ENCODE data around the gene IL17RD.

IL17RD gene

GRCh38 chr3:57131210-57131588, 34.0 kb downstream of the IL17RD start:
- intact Hi-C loops (cut with micrococcal nuclease): no loop called here
- H3K4me1 Mint-ChIP-seq (ENCODE audit: low read depth): no peaks in the 10 kb centered on the region
- no peaks in the 10 kb centered on the region for H3K36me3 Mint-ChIP-seq (ENCODE audit: low read depth)
- peaks cover 2% of the 10 kb centered on the region for H3K27me3 Mint-ChIP-seq
- no peaks in the 10 kb centered on the region for H3K9me3 Mint-ChIP-seq
- H3K4me3 Mint-ChIP-seq: no peak overlapping the region
- H3K27ac Mint-ChIP-seq: no peak overlapping the region

- Mint-ChIP-seq H3K27ac (no peak overlapping the region), H3K4me3 (no peak overlapping the region), H3K36me3 (ENCODE audit: low read depth) (no peaks in the 10 kb centered on the region), H3K27me3 (peaks cover 2% of the 10 kb centered on the region), H3K9me3 (no peaks in the 10 kb centered on the region), H3K4me1 (ENCODE audit: low read depth) (no peaks in the 10 kb centered on the region)
- intact Hi-C loops (cut with micrococcal nuclease): no loop called here
Observed at GRCh38 chr3:57130571-57131209, 34.5 kb downstream of the IL17RD start.

- Mint-ChIP-seq H3K27ac (no peak overlapping the region), H3K4me1 (ENCODE audit: low read depth) (no peaks in the 10 kb centered on the region), H3K9me3 (no peaks in the 10 kb centered on the region), H3K27me3 (peaks cover 3% of the 10 kb centered on the region), H3K36me3 (ENCODE audit: low read depth) (no peaks in the 10 kb centered on the region), H3K4me3 (no peak overlapping the region)
- intact Hi-C loops (cut with micrococcal nuclease): no loop called here
Observed at GRCh38 chr3:57128826-57129667, 36.1 kb downstream of the IL17RD start.

- no peaks in the 10 kb centered on the region for H3K36me3 Mint-ChIP-seq (ENCODE audit: low read depth)
- intact Hi-C loops (cut with micrococcal nuclease): no loop called here
- H3K27ac Mint-ChIP-seq: no peak overlapping the region
- no peak overlapping the region for H3K4me3 Mint-ChIP-seq
- H3K27me3 Mint-ChIP-seq: peaks cover 3% of the 10 kb centered on the region
- no peaks in the 10 kb centered on the region for H3K4me1 Mint-ChIP-seq (ENCODE audit: low read depth)
- H3K9me3 Mint-ChIP-seq: no peaks in the 10 kb centered on the region
Observed at GRCh38 chr3:57127891-57128518, 37.1 kb downstream of the IL17RD start.

- no peak overlapping the region for H3K4me3 Mint-ChIP-seq
- intact Hi-C loops (cut with micrococcal nuclease): no loop called here
- no peaks in the 10 kb centered on the region for H3K36me3 Mint-ChIP-seq (ENCODE audit: low read depth)
- H3K27ac Mint-ChIP-seq: no peak overlapping the region
- no peaks in the 10 kb centered on the region for H3K4me1 Mint-ChIP-seq (ENCODE audit: low read depth)
- no peaks in the 10 kb centered on the region for H3K9me3 Mint-ChIP-seq
- H3K27me3 Mint-ChIP-seq: peaks cover 6% of the 10 kb centered on the region
Observed at GRCh38 chr3:57126244-57126643, 38.9 kb downstream of the IL17RD start.

GRCh38 chr3:57120451-57121174, 44.5 kb downstream of the IL17RD start:
- Mint-ChIP-seq H3K27me3 (peaks cover 5% of the 10 kb centered on the region), H3K9me3 (no peaks in the 10 kb centered on the region), H3K27ac (no peak overlapping the region), H3K36me3 (ENCODE audit: low read depth) (no peaks in the 10 kb centered on the region), H3K4me3 (no peak overlapping the region), H3K4me1 (ENCODE audit: low read depth) (no peaks in the 10 kb centered on the region)
- intact Hi-C loops (cut with micrococcal nuclease): no loop called here

- intact Hi-C loops (cut with micrococcal nuclease): no loop called here
- Mint-ChIP-seq H3K4me1 (ENCODE audit: low read depth) (no peaks in the 10 kb centered on the region), H3K27me3 (peaks cover 3% of the 10 kb centered on the region), H3K4me3 (no peak overlapping the region), H3K27ac (no peak overlapping the region), H3K9me3 (no peaks in the 10 kb centered on the region), H3K36me3 (ENCODE audit: low read depth) (no peaks in the 10 kb centered on the region)
Observed at GRCh38 chr3:57120040-57120439, 45.1 kb downstream of the IL17RD start.

GRCh38 chr3:57118254-57118653, 46.9 kb downstream of the IL17RD start:
- H3K27me3 Mint-ChIP-seq: peaks cover 3% of the 10 kb centered on the region
- H3K4me1 Mint-ChIP-seq (ENCODE audit: low read depth): no peaks in the 10 kb centered on the region
- H3K9me3 Mint-ChIP-seq: no peaks in the 10 kb centered on the region

GRCh38 chr3:57116501-57116900, 48.7 kb downstream of the IL17RD start:
- H3K4me1 Mint-ChIP-seq (ENCODE audit: low read depth): no peaks in the 10 kb centered on the region
- no peaks in the 10 kb centered on the region for H3K36me3 Mint-ChIP-seq (ENCODE audit: low read depth)
- peaks cover 1% of the 10 kb centered on the region for H3K27me3 Mint-ChIP-seq
- intact Hi-C loops (cut with micrococcal nuclease): no loop called here
- H3K4me3 Mint-ChIP-seq: no peak overlapping the region
- H3K9me3 Mint-ChIP-seq: no peaks in the 10 kb centered on the region
- H3K27ac Mint-ChIP-seq: no peak overlapping the region

More at GRCh38 chr3:57118254-57118653, 46.9 kb downstream of the IL17RD start:
- intact Hi-C loops (cut with micrococcal nuclease): no loop called here
- Mint-ChIP-seq H3K27ac (no peak overlapping the region), H3K4me3 (no peak overlapping the region), H3K36me3 (ENCODE audit: low read depth) (no peaks in the 10 kb centered on the region)

- Mint-ChIP-seq H3K9me3 (no peaks in the 10 kb centered on the region), H3K4me1 (ENCODE audit: low read depth) (no peaks in the 10 kb centered on the region), H3K4me3 (no peak overlapping the region), H3K27me3 (no peaks in the 10 kb centered on the region), H3K36me3 (ENCODE audit: low read depth) (no peaks in the 10 kb centered on the region), H3K27ac (no peak overlapping the region)
- intact Hi-C loops (cut with micrococcal nuclease): no loop called here
Observed at GRCh38 chr3:57112206-57112605, 52.9 kb downstream of the IL17RD start.

- intact Hi-C loops (cut with micrococcal nuclease): no loop called here
- no peak overlapping the region for H3K27ac Mint-ChIP-seq
- no peak overlapping the region for H3K4me3 Mint-ChIP-seq
- no peaks in the 10 kb centered on the region for H3K36me3 Mint-ChIP-seq (ENCODE audit: low read depth)
- H3K9me3 Mint-ChIP-seq: no peaks in the 10 kb centered on the region
- H3K27me3 Mint-ChIP-seq: no peaks in the 10 kb centered on the region
- H3K4me1 Mint-ChIP-seq (ENCODE audit: low read depth): no peaks in the 10 kb centered on the region
Observed at GRCh38 chr3:57110798-57111197, 54.4 kb downstream of the IL17RD start.

GRCh38 chr3:57110214-57110613, 54.9 kb downstream of the IL17RD start:
- Mint-ChIP-seq H3K27ac (no peak overlapping the region), H3K36me3 (ENCODE audit: low read depth) (no peaks in the 10 kb centered on the region), H3K27me3 (no peaks in the 10 kb centered on the region), H3K9me3 (no peaks in the 10 kb centered on the region), H3K4me1 (ENCODE audit: low read depth) (no peaks in the 10 kb centered on the region), H3K4me3 (no peak overlapping the region)
- intact Hi-C loops (cut with micrococcal nuclease): no loop called here

- H3K27me3 Mint-ChIP-seq: no peaks in the 10 kb centered on the region
- no peak overlapping the region for H3K4me3 Mint-ChIP-seq
- intact Hi-C loops (cut with micrococcal nuclease): no loop called here
- no peaks in the 10 kb centered on the region for H3K4me1 Mint-ChIP-seq (ENCODE audit: low read depth)
- H3K36me3 Mint-ChIP-seq (ENCODE audit: low read depth): no peaks in the 10 kb centered on the region
- no peaks in the 10 kb centered on the region for H3K9me3 Mint-ChIP-seq
- H3K27ac Mint-ChIP-seq: no peak overlapping the region
Observed at GRCh38 chr3:57109437-57110199, 55.5 kb downstream of the IL17RD start.
